IMR-90 (cell line): ENCODE data around the gene LDLRAD1. TPM values are rescaled to one million over a fixed set of nuclear protein-coding genes. Genes with fewer than 3 reads are reported as not detected.

ENCODE experiments used
- ATAC-seq: fragments of 200-7000 bp; cut with Tn5 transposase; 2 replicates; pipeline ENCODE4 v1.9.1; 2020; ENCODE audit warnings: low read depth, mild to moderate bottlenecking, moderate library complexity
- BruUV-seq: library from RNA; stranded (reverse); fragments of 400-500 nt; replicated peaks from 2 replicates; lab custom pipeline; 2021; lab: Mats Ljungman, UMichigan
- CTCF ChIA-PET: fragments of 300-600 bp; formaldehyde crosslinking; extraction: SDS; loops from one replicate; lab custom pipeline; 2021; ENCODE audit warnings: antibody characterized with exemption; lab: Yijun Ruan, JAX
- POLR2A ChIA-PET: fragments of 300-600 bp; sonication (Branson Sonifier 250); formaldehyde crosslinking; loops from one replicate; lab custom pipeline; 2022; ENCODE audit warnings: antibody characterized with exemption; ENCODE audit not compliant: unreplicated experiment; lab: Charles Lee
- DNase-seq: peaks from one replicate; pipeline ENCODE4 v3.0.0; 2013
- H2AFZ ChIP-seq: replicated peaks from 2 replicates; pipeline ENCODE3; 2013; ENCODE audit warnings: low read length, mild to moderate bottlenecking; ENCODE audit not compliant: poor library complexity
- H2AK5ac ChIP-seq: 2 replicates; pipeline ENCODE4 v1.6.1; 2013; ENCODE audit warnings: low read depth, low read length, inconsistent platforms
- H2AK9ac ChIP-seq: replicated peaks from 2 replicates; pipeline ENCODE3; 2013; ENCODE audit warnings: mild to moderate bottlenecking, low read depth, low read length, moderate library complexity; ENCODE audit not compliant: poor library complexity
- H2BK120ac ChIP-seq: 2 replicates; pipeline ENCODE4 v1.6.1; 2013; ENCODE audit warnings: low read depth, low read length, inconsistent platforms
- H2BK15ac ChIP-seq: 3 replicates; pipeline ENCODE4 v1.6.1; 2013; ENCODE audit warnings: low read depth, low read length, inconsistent platforms
- H2BK20ac ChIP-seq: 2 replicates; pipeline ENCODE4 v1.6.1; 2013; ENCODE audit warnings: low read depth, mild to moderate bottlenecking, inconsistent platforms, low read length, moderate library complexity
- H2BK5ac ChIP-seq: 2 replicates; pipeline ENCODE4 v1.6.1; 2013; ENCODE audit warnings: mild to moderate bottlenecking, low read depth, low read length, inconsistent platforms; ENCODE audit not compliant: poor library complexity, severe bottlenecking
- H3K14ac ChIP-seq: replicated peaks from 2 replicates; pipeline ENCODE4 v1.6.1; 2013; ENCODE audit warnings: low read depth, low read length, inconsistent platforms
- H3K18ac ChIP-seq: 2 replicates; pipeline ENCODE4 v1.6.1; 2013; ENCODE audit warnings: low read depth, low read length, control low read depth
- H3K23ac ChIP-seq: 2 replicates; pipeline ENCODE4 v1.6.1; 2013; ENCODE audit warnings: low read depth, low read length, inconsistent platforms
- H3K27ac ChIP-seq: 2 replicates; pipeline ENCODE4 v1.5.1; 2013; ENCODE audit warnings: mild to moderate bottlenecking, control low read depth, low read length; ENCODE audit not compliant: insufficient read depth
- H3K27me3 ChIP-seq: 2 replicates; pipeline ENCODE4 v1.6.1; 2013; ENCODE audit warnings: low read length; ENCODE audit not compliant: control insufficient read depth, insufficient read depth
- H3K36me3 ChIP-seq: 2 replicates; pipeline ENCODE4 v1.6.1; 2013; ENCODE audit warnings: low read length, mixed read lengths; ENCODE audit not compliant: control insufficient read depth, insufficient read depth
- H3K4ac ChIP-seq: 2 replicates; pipeline ENCODE4 v1.6.1; 2013; ENCODE audit warnings: low read depth, low read length, inconsistent platforms
- H3K4me1 ChIP-seq: 2 replicates; pipeline ENCODE4 v1.6.1; 2013; ENCODE audit warnings: low read length, mixed read lengths; ENCODE audit not compliant: control insufficient read depth, insufficient read depth
- H3K4me2 ChIP-seq: 2 replicates; pipeline ENCODE4 v1.6.1; 2013; ENCODE audit warnings: low read depth, mild to moderate bottlenecking, control low read depth, low read length, moderate library complexity
- H3K4me3 ChIP-seq: 2 replicates; pipeline ENCODE4 v1.5.1; 2013; ENCODE audit warnings: low read depth, mild to moderate bottlenecking, control low read depth, low read length, moderate library complexity; ENCODE audit not compliant: insufficient read depth
- H3K56ac ChIP-seq: 2 replicates; pipeline ENCODE4 v1.6.1; 2013; ENCODE audit warnings: low read length, inconsistent platforms; ENCODE audit not compliant: insufficient read depth; ENCODE audit errors: extremely low read depth
- H3K79me1 ChIP-seq, 2 experiments: 2 replicates each; pipeline ENCODE4 v1.6.1; 2013; ENCODE audit warnings: low read length in 2 of 2, inconsistent platforms in 1 of 2, low read depth in 1 of 2
- H3K9ac ChIP-seq: 2 replicates; pipeline ENCODE4 v1.6.1; 2013; ENCODE audit warnings: low read depth, low read length, control low read depth
- H3K9me1 ChIP-seq: 2 replicates; pipeline ENCODE4 v1.6.1; 2013; ENCODE audit warnings: low read length, inconsistent platforms; ENCODE audit not compliant: insufficient read depth
- H3K9me3 ChIP-seq: 2 replicates; pipeline ENCODE4 v1.6.1; 2013; ENCODE audit warnings: low read length; ENCODE audit not compliant: control insufficient read depth, insufficient read depth
- H4K20me1 ChIP-seq: 2 replicates; pipeline ENCODE4 v1.6.1; 2013; ENCODE audit warnings: low read length, inconsistent platforms; ENCODE audit not compliant: insufficient read depth
- H4K5ac ChIP-seq: 2 replicates; pipeline ENCODE4 v1.6.1; 2013; ENCODE audit warnings: mild to moderate bottlenecking, low read depth, low read length, control low read depth
- H4K8ac ChIP-seq, 2 experiments: 2 replicates each; pipeline ENCODE4 v1.6.1; 2013; ENCODE audit warnings: low read depth in 2 of 2, low read length in 2 of 2, control low read depth in 1 of 2, inconsistent platforms in 1 of 2
- H4K91ac ChIP-seq: 2 replicates; pipeline ENCODE4 v1.6.1; 2013; ENCODE audit warnings: low read depth, low read length, inconsistent platforms; ENCODE audit not compliant: insufficient read depth
- CEBPB ChIP-seq: IDR thresholded peaks from 2 replicates; pipeline ENCODE4 v1.6.1; 2012; ENCODE audit warnings: low read depth, low read length, improper control_type of control experiment
- CHD1 ChIP-seq: IDR thresholded peaks from 2 replicates; pipeline ENCODE4 v1.6.1; 2012; ENCODE audit warnings: low read depth, low read length, improper control_type of control experiment
- FOS ChIP-seq: fragments of 150-350 bp; IDR thresholded peaks from 2 replicates; pipeline ENCODE4 v1.6.1; 2016; ENCODE audit warnings: low read depth, low read length
- MAFK ChIP-seq: IDR thresholded peaks from 2 replicates; pipeline ENCODE4 v1.6.1; 2012; ENCODE audit warnings: low read depth, low read length, improper control_type of control experiment
- MAZ ChIP-seq: IDR thresholded peaks from 2 replicates; pipeline ENCODE4 v1.6.1; 2012; ENCODE audit warnings: low read depth, mild to moderate bottlenecking, low read length, improper control_type of control experiment, moderate library complexity, borderline replicate concordance
- MXI1 ChIP-seq: IDR thresholded peaks from 2 replicates; pipeline ENCODE4 v1.6.1; 2012; ENCODE audit warnings: low read depth, mild to moderate bottlenecking, low read length, moderate library complexity, borderline replicate concordance
- NFE2L2 ChIP-seq: fragments of 150-350 bp; IDR thresholded peaks from 2 replicates; pipeline ENCODE4 v1.6.1; 2016; ENCODE audit warnings: low read depth, mild to moderate bottlenecking, low read length
- POLR2A ChIP-seq: IDR thresholded peaks from 2 replicates; pipeline ENCODE4 v1.6.1; 2012; ENCODE audit warnings: mild to moderate bottlenecking, low read depth, low read length
- RAD21 ChIP-seq: IDR thresholded peaks from 2 replicates; pipeline ENCODE4 v1.6.1; 2012; ENCODE audit warnings: low read length, improper control_type of control experiment
- RFX5 ChIP-seq: IDR thresholded peaks from 2 replicates; pipeline ENCODE4 v1.8.0; 2012; ENCODE audit warnings: low read depth, mild to moderate bottlenecking, low read length, moderate library complexity
- SMC3 ChIP-seq: fragments of 150-350 bp; IDR thresholded peaks from 2 replicates; pipeline ENCODE4 v1.6.1; 2016; ENCODE audit warnings: low read depth, mild to moderate bottlenecking, antibody characterized with exemption, low read length, moderate library complexity
- WGBS, 2 experiments: methylation state at CpG; one replicate each; pipeline versions ENCODE4 v1.1.5 to v1.1.7; 2013; ENCODE audit warnings: missing lambda C conversion rate in 2 of 2; ENCODE audit not compliant: insufficient read length in 1 of 2; ENCODE audit errors: extremely low coverage in 2 of 2; 5-methylcytosine and 5-hydroxymethylcytosine counted together
- dilution Hi-C: fragments of 300-500 bp; cut with HindIII; formaldehyde crosslinking; loops from one replicate; pipeline ENCODE4 v1.14.3; 2018; ENCODE audit warnings: low sequenced_read_pairs; ENCODE audit not compliant: unreplicated experiment
- in situ Hi-C: fragments of 300-500 bp; cut with MboI; formaldehyde crosslinking; loops from 3 replicates; pipeline ENCODE4 v1.14.3; 2019; ENCODE audit warnings: low sequenced_read_pairs, inconsistent platforms, mixed read lengths
- intact Hi-C: fragments of 100-400 bp; cut with micrococcal nuclease; formaldehyde crosslinking; loops from 2 replicates; pipeline ENCODE4 v1.10.0; 2022
- polyA plus RNA-seq, 3 experiments: library from polyadenylated mRNA; depleted of rRNA; stranded (reverse); fragments of >200 nt; gene quantifications; 2 replicates each; pipeline ENCODE4 v1.2.3, GENCODE V29; 2012; ENCODE audit warnings: low replicate concordance in 1 of 3
- total RNA-seq: library from RNA; depleted of rRNA; stranded (reverse); fragments of >200 nt; gene quantifications from 2 replicates; pipeline ENCODE4 v1.2.3, GENCODE V29; 2012
- TF ChIP-seq, protein P1 (sequence below): fragments of 150-350 bp; IDR thresholded peaks from 2 replicates; pipeline ENCODE4 v1.6.1; 2016; ENCODE audit warnings: low read depth, mild to moderate bottlenecking, low read length, moderate library complexity, borderline replicate concordance
- TF ChIP-seq, protein P2 (sequence below): fragments of 150-350 bp; IDR thresholded peaks from 2 replicates; pipeline ENCODE4 v1.6.1; 2017; ENCODE audit warnings: mild to moderate bottlenecking, antibody characterized with exemption, low read length, low read depth
- TF ChIP-seq, protein P3 (sequence below): conservative IDR thresholded peaks from 2 replicates; pipeline ENCODE4 v1.5.1; 2012; ENCODE audit warnings: mild to moderate bottlenecking, low read depth, low read length, improper control_type of control experiment

LDLRAD1 gene
- total and polyA plus RNA-seq, 2 of the 4 experiments (the other 2 are of a cell fraction) = not detected

DNA sequence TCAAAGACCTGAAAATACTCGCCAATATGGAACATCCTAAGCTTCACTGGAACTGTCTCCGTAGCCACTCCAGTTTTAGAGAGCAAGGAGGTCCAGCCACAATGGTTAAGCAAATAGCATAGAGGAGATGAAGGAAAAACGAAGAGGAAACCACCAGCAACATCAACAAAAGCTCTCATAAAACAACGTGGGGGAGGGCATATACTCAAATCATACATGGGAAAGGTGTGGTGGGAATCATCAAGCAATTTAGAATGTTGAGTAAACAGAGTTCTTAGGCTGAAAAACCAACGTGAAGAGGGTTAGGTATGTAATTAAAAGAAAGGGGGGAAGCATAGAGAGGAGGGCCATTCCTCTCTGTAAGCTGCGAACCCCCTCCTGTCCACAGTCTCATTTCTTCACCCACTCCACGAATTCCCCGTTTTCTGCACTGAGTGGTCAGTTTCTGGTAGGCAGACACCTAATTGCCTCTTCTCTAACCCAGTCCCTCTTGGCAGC, 34.0 kb upstream of the LDLRAD1 start:
- no peak for ATAC-seq
- peak overlapping the region; percentile 44 for H2BK5ac ChIP-seq
- H2BK15ac ChIP-seq = 0 out of 3 replicates have a peak overlapping the region, but pooled peaks have one; percentile 4
- DNase-seq = no peak
- peak overlapping the region; percentile 25 to 89; a peak in 3 of 4 replicates for H4K8ac ChIP-seq
- peak overlapping the region; percentile 95 for H3K4me2 ChIP-seq
- peak overlapping the region; percentile 58; the same call in 1 of the 2 replicates for H2AK5ac ChIP-seq
- H3K9me1 ChIP-seq = peaks cover 10% of the 10 kb centered on the region
- H3K23ac ChIP-seq = peak overlapping the region; percentile 96
- peak overlapping the region; percentile 10; the same call in 1 of the 2 replicates for H2BK120ac ChIP-seq
- H4K5ac ChIP-seq = peak overlapping the region; percentile 35; the same call in 1 of the 2 replicates
- H2AK9ac ChIP-seq = peak overlapping the region; percentile 97
- peaks cover 8% of the 10 kb centered on the region for H3K4me1 ChIP-seq
- POLR2A ChIA-PET = interaction anchor here (1.0 to 1.8 kb wide), 2 partner anchors 10 to 220 kb away, joined by 4 read pairs; no protein-coding TSS in a partner anchor
- dilution Hi-C loops (no loop called here), intact Hi-C loops (loop anchor here (2.0 to 5.0 kb wide), 3 partner anchors 95 to 190 kb away; no protein-coding TSS in a partner anchor), in situ Hi-C loops (loop anchor here (25.0 kb wide), 1 partner anchor 190 kb away; no protein-coding TSS in a partner anchor)
- peaks cover 20 to 58% of the 10 kb centered on the region in 2 experiments for H3K79me1 ChIP-seq
- H3K36me3 ChIP-seq = no peaks in the 10 kb centered on the region
- H2AFZ ChIP-seq = peak overlapping the region; percentile 94
- H3K27ac ChIP-seq = peak overlapping the region; percentile 75
- no peaks in the 10 kb centered on the region for H3K27me3 ChIP-seq
- peak overlapping the region; percentile 79 for H3K4me3 ChIP-seq
- no peak overlapping the region for H2BK20ac ChIP-seq
- WGBS, 2 experiments = 0% methylated on average over 3 of the region's 8 CpGs; no CpG with 5 or more reads in 1 of the 2 experiments
- peak overlapping the region; percentile 78 for H4K91ac ChIP-seq
- CTCF ChIA-PET = interaction anchor here (0.9 to 1.4 kb wide), 2 partner anchors 60 to 93 kb away, joined by 3 read pairs; no protein-coding TSS in a partner anchor
- H3K18ac ChIP-seq = no peak overlapping the region
- H3K9me3 ChIP-seq = no peaks in the 10 kb centered on the region
- peak overlapping the region; percentile 84 for H3K4ac ChIP-seq
- peak overlapping the region; percentile 79 for H3K14ac ChIP-seq
- no TSS peak for BruUV-seq
- TF ChIP-seq, protein P1, sequence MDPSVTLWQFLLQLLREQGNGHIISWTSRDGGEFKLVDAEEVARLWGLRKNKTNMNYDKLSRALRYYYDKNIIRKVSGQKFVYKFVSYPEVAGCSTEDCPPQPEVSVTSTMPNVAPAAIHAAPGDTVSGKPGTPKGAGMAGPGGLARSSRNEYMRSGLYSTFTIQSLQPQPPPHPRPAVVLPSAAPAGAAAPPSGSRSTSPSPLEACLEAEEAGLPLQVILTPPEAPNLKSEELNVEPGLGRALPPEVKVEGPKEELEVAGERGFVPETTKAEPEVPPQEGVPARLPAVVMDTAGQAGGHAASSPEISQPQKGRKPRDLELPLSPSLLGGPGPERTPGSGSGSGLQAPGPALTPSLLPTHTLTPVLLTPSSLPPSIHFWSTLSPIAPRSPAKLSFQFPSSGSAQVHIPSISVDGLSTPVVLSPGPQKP = no peak
- TF ChIP-seq, protein P2, sequence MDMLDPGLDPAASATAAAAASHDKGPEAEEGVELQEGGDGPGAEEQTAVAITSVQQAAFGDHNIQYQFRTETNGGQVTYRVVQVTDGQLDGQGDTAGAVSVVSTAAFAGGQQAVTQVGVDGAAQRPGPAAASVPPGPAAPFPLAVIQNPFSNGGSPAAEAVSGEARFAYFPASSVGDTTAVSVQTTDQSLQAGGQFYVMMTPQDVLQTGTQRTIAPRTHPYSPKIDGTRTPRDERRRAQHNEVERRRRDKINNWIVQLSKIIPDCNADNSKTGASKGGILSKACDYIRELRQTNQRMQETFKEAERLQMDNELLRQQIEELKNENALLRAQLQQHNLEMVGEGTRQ = no peak
- TF ChIP-seq RAD21 (no peak), MAZ (no peak), MXI1 (no peak), MAFK (no peak), RFX5 (no peak), FOS (no peak), POLR2A (no peak), CEBPB (no peak), SMC3 (no peak), CHD1 (no peak), NFE2L2 (no peak)
- TF ChIP-seq, protein P3, sequence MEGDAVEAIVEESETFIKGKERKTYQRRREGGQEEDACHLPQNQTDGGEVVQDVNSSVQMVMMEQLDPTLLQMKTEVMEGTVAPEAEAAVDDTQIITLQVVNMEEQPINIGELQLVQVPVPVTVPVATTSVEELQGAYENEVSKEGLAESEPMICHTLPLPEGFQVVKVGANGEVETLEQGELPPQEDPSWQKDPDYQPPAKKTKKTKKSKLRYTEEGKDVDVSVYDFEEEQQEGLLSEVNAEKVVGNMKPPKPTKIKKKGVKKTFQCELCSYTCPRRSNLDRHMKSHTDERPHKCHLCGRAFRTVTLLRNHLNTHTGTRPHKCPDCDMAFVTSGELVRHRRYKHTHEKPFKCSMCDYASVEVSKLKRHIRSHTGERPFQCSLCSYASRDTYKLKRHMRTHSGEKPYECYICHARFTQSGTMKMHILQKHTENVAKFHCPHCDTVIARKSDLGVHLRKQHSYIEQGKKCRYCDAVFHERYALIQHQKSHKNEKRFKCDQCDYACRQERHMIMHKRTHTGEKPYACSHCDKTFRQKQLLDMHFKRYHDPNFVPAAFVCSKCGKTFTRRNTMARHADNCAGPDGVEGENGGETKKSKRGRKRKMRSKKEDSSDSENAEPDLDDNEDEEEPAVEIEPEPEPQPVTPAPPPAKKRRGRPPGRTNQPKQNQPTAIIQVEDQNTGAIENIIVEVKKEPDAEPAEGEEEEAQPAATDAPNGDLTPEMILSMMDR = no peak
- H4K20me1 ChIP-seq = peaks cover 13% of the 10 kb centered on the region
- peak overlapping the region; percentile 73 for H3K9ac ChIP-seq
- H3K56ac ChIP-seq = peak overlapping the region; percentile 73
